DND-41 (cell line): ENCODE measurements around the gene MARS1.

Experiments
- EZH2 ChIP-seq: IDR thresholded peaks from 3 replicates; pipeline ENCODE4 v1.6.1; 2012; ENCODE audit warnings: borderline replicate concordance, low read depth, mild to moderate bottlenecking, moderate library complexity, low read length, inconsistent platforms; ENCODE audit not compliant: severe bottlenecking
- TF ChIP-seq, protein P1 (sequence below): IDR thresholded peaks from 2 replicates; pipeline ENCODE4 v1.5.1; 2012; ENCODE audit warnings: borderline replicate concordance, low read length, moderate library complexity, mild to moderate bottlenecking; ENCODE audit not compliant: poor library complexity, severe bottlenecking; ENCODE audit errors: extremely low read depth

DNA sequence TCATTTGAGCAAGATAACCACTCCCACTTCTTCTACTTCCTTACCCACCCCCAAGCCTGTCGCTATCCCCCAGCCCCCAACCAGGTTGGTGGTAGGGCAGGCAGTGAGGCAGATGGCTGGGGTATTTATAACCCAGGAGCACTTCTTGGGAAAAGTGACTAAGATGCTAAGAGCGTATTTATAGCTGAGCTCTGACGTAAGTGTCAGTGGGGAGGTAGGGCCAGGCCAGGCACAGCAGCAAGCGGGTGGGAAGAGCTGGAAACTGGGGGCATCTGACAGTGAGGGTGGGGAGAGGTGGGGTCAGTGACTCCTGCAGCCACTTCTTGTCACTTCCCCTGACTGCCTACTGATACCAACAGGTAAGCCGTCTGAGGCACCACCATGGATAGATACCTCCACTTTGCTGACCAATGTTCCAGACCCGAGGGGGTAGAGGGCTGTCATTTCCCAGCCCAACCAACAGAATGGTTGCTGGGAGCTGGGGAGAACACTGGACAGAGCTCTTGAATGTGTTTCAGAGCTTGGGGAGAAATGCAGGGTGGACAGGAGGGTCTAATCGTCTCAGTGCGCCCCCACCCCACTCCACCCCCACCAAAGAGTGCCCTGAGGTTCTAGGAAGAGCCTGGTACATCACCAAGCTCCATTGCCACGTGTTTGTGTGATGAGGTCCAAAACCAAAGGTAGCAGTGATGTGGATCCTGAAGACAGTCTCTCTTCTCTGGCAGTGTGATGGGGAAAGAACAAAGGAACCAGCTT, 35.5 kb upstream of the MARS1 start:
- TF ChIP-seq, protein P1, sequence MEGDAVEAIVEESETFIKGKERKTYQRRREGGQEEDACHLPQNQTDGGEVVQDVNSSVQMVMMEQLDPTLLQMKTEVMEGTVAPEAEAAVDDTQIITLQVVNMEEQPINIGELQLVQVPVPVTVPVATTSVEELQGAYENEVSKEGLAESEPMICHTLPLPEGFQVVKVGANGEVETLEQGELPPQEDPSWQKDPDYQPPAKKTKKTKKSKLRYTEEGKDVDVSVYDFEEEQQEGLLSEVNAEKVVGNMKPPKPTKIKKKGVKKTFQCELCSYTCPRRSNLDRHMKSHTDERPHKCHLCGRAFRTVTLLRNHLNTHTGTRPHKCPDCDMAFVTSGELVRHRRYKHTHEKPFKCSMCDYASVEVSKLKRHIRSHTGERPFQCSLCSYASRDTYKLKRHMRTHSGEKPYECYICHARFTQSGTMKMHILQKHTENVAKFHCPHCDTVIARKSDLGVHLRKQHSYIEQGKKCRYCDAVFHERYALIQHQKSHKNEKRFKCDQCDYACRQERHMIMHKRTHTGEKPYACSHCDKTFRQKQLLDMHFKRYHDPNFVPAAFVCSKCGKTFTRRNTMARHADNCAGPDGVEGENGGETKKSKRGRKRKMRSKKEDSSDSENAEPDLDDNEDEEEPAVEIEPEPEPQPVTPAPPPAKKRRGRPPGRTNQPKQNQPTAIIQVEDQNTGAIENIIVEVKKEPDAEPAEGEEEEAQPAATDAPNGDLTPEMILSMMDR, result no peak
- TF ChIP-seq EZH2, result no peak
